ENCODE measurements around the gene MACROD2.

GRCh38 chr20:15882553-15882952 is 1887.2 kb downstream of the MACROD2 start:
- TF ChIP-seq CTCF (IDR thresholded peaks at IDR 0.05) (no peak), EP300 (IDR thresholded peaks at IDR 0.05) (no peak), POLR2A (IDR thresholded peaks at IDR 0.05) (no peak), POLR2AphosphoS5 (IDR thresholded peaks at IDR 0.05) (no peak)
